Urothelium cell line (cell line): ENCODE results near the gene TEF.
"Not testable (repeated sequence)": the region's sequence is repeated elsewhere in the genome, so short reads cannot be mapped to it uniquely, and the experiment has no call there.

Source experiments
- DNase-seq: peaks from one replicate; pipeline ENCODE4 v3.0.0; 2011; ENCODE audit warnings: low spot score, mixed read lengths
- FAIRE-seq: peaks from 2 replicates; lab custom pipeline; 2011; peaks lifted over from hg19 to GRCh38; lab: Jason Lieb, UNC

The TEF gene

DNA sequence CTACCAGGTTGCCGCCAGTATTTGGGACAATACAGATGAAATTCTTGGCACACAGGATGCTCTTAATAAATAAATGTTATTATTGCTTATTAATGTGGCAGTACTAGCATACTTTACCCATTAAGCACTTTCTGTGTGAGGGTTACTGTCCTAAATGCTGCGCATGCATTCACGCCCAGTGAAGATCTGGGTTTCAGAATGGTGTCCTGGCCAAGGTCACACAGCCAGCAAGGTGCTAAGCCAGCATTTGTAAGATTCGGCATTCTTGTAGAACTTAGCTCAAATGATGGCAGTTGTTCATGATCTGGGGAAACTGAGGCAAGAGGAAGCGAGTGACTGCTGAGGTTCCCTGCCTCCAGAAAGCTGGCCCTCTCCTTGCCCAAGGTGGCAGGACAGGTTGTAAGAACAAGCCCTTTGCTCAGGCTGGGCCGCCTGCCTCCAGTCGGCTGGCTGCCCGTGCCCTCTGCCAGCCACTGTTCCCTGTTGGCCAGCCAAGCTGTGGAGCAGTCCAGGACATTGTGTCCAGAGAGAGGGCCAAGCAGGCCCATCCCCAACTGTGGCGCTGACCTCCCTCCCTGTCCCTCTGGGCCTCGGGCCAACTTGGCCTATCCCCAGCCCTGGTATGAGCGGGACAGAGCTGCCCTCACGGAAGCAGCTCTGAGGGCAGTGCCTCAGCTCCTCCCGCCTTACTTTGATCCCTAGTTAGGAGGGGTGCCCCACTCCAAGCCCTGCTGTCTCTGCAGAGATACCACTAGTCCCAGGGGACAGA is 36.1 kb downstream of the TEF start:
- DNase-seq: no peak
- FAIRE-seq: no peak

- peak; percentile 83 for FAIRE-seq
- no peak for DNase-seq
Measured at GRCh38 chr22:41418717-41419116, 37.0 kb downstream of the TEF start.

- no peak for DNase-seq
- FAIRE-seq: no peak
Measured at GRCh38 chr22:41425660-41426365, 44.1 kb downstream of the TEF start.

DNA sequence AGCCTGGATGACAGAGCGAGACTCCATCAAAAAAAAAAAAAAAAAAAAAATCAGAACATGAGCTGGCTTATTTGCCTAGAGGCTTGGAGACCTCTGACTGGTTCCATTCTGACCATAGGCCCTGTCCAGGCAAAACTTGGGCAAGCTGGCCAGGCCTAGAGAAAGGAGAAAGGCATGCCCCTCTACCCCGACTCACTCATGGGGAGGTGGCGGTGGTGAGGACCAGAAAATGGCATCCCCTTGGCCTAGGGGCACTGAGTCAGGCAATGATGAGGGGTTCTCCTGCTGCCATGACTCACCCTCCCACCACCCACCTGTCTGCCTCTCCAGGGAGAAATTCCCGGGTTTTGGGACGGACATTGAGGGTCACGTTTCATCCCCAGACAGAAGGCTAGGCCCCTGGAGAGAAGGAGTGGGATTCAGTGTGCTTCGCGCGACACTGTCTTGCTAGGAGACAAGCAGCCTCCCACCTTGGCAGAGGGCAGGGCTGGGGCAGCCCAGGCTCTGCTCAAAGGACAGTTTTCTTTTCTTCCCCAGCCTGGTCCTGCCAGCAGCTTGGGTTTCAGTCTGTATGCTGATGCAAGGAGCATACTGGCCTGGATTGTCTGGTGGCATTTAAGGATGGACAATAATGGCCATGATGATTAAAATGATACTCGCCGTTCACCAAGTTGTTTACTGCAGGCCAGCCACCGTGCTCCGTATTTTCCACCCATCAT is 47.6 kb downstream of the TEF start:
- FAIRE-seq: no peak
- DNase-seq: no peak

DNA sequence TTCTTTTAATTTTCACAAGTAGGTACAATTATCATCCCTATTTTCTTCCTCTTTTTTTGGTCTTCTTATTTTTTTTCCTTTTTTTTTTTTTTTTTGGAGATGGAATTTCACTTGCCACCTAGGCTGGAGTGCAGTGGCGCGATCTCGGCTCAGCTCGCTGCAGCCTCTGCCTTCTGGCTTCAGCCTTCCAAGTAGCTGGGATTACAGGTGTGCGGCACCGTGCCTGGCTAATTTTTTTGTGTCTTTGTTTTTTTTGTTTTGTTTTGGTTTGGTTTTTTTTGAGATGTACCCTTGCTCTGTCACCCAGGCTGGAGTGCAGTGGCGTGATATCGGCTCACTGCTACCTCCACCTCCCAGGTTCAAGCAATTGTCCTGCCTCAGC is 48.2 kb downstream of the TEF start:
- no peak for DNase-seq
- no peak for FAIRE-seq

DNA sequence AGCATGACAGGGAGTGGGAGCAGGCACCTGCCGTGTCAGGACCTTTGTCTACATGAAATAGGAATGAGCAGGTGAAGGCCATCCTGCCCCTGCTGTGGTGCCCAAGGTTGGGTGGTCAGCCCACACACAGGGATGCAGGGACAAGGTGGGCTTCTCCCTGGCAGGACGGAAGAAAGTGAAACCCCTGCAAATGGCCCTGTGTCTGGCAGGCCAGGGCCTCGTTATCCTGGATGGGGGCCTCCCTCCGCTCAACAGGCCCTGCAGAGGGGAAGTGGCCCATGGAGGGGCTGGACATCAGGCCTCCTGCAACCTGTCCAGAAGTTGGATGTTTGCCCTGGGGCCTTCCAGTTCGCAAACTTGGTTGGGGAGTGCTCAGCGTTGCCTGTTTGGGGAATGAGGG is 49.9 kb downstream of the TEF start:
- no peak for FAIRE-seq
- DNase-seq: no peak

DNA sequence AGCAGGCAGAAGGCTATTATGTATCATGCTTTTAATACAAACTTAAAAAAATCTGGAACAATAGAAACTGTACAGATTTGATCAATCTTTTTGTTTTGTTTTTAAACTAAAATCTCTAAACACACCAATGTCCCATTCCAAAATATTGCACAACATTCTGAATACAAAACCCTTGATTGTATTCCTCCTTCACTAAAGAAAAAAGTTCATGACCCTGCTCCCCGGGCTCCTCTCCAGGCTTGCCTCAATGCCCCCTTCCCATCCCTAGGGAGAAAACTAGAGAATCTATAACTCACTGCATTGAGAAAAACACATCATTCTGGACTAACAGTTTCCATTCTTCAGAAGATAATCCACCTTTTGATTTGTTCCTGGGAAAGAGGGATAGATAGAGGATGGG is 51.7 kb downstream of the TEF start:
- DNase-seq, FAIRE-seq: not testable (repeated sequence)

DNA sequence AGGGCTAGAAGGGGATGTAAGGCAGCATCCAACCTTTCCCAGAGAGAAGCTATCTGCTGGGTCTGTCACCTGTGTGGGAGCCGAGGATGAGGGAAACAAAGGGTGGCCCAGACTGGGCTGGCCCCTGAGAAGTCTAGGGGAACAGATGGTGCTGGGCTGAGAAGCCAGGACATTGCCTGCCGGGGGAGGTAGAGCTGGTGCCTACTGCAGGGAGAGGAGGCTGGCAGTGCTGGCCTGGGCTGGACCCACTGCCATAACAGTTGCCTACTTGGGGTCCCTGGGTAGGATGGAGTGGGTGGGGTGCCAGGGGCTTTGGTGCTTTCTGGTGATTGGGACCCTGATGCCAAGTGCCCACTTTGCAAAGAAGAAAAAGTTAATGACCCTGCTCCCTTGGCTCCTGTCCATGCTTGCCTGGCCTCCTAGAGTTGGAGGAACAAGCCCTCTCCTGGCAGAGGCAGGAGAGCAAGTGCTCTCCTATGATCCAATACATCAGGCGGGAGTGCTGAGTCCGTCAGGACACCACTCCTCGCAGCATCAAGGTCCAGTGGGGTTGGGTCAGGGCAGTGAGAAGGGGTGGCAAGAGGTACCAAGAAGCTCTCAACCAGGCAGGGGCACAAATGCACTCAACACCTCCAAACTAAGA is 52.7 kb downstream of the TEF start:
- DNase-seq: not testable (repeated sequence)
- FAIRE-seq: peak; percentile 73

DNA sequence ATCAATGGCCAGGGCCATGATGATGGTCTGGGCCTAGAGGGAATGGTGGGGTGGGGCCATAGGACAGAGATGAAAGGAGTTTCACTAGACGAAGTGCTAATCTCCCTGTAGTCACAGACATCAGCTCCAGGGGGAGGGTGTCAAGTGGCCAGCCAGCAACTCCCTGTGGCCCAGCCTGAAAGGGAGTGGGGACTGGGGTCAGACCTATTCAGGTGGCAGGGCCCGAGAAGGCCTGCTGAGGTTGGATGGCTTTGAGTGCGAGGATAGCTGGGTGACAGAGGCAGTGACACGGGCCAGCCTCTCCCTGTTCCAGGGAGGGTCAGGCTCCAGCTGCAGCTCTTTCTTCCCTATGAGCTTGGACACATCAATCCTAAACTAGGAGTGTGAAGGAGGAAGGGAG is 53.8 kb downstream of the TEF start:
- FAIRE-seq (no peak), DNase-seq (no peak)

DNA sequence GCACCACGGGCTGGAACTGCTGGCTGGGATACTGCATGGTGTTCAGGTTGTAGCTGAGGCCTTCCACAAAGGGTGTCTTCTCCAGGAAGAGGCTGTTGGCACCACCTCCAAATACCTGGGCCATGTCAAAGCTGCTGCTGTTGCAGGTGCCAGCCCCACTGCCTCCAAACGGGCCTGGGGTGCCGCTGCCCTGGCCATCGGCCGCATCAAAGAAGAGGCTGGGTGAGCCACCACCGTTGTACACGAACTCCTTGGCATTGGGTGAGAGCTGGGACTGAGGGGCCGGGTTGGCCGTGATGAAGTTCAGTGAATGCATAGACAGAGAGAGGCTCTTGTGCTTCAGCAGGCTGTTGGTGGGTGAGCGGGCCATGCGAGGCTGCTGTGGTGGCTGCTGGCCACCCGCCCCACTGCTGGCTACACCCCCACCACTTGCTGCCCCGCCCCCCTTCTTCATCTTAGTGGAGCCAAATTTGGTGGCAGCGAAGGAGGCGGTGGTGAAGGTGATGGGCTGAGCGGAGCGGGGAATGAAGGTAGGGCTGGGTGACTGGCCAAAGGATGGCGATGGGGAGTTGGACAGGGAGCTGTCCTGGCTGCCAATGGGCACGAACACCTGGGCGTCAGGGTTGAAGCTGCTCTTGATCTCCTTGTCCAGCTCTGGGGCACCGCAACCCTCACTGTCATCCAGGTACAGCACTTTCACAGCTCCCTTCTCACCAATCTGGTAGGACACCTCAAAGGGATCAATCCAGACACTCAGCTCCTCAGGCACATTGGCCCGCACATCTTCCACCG is 54.8 kb downstream of the TEF start:
- FAIRE-seq: no peak
- no peak for DNase-seq

DNA sequence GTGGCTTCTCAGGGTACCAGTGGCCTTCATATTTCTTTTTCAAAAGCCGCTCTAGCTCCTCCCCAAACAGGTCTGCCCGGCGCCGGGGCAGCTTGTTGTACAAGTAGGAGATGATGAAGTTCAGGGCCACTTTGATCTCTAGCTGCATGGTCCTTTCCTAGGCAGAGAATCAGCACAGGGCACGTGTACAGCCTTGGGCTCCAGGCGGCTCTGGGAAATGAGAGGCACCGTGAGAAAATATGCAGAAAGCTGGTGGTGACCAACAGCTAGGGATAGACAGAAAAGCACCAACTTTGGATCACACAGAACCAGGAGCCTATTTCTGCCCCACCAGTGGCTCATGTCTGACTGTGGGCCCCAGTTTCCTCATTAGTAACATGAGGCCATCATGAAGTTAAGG is 55.5 kb downstream of the TEF start:
- DNase-seq (no peak), FAIRE-seq (no peak)

GRCh38 chr22:41440511-41440910 is 58.8 kb downstream of the TEF start:
- not testable (repeated sequence) for FAIRE-seq, DNase-seq

DNA sequence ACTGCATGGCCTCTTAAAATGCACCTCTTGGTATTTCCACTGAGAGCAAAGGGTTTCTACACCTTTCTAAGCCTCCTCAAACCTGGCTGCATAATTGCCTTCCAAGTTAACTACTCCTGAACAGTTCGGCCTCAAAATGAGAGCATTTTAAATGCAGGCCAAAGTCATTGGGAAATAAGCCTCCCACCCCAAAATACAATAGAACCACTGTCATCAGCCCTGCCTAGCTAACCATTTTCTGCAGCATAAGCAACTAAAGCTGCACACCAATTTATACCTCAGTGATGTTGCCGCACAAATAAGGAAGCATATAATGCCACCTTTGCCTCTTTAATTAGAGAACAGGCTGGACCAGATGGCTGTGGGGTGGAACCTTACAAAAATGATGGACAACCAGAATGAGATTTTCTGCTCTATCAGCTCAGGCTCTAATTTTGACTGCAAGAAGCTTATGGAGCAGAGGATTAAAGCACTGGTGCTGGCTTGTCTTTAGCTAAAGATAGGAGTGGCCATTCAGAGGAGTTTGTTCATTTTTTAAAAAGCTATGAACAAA is 60.6 kb downstream of the TEF start:
- FAIRE-seq: no peak
- DNase-seq: no peak

- DNase-seq (peak; percentile 95), FAIRE-seq (peak; percentile 30)
Measured at GRCh38 chr22:41444360-41445128, 62.8 kb downstream of the TEF start.

GRCh38 chr22:41445129-41446056 is 63.7 kb downstream of the TEF start:
- DNase-seq (no peak), FAIRE-seq (no peak)

DNA sequence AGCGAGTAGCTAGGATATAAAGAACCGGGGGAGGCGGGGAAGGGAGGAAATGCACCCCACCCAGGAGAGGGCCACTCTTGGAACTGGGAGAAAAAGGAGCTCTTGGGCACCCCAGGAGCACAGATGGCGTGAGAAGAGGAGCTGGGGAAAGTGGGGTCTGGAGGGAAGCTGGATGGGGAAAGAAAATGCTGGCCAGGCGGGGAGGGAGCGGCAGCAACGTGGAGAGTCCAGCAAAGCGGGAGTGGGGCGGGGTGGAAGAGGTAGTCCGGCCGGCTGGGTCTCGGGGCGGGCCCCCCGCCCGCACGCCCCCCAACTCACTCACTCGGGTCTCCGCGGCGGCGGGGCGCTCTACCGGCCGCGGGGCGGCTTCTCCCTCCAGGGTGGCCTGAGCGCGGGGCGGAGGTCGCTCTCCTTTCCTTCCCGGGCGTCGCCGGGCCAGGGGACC is 64.3 kb downstream of the TEF start:
- FAIRE-seq (no peak), DNase-seq (no peak)

DNA sequence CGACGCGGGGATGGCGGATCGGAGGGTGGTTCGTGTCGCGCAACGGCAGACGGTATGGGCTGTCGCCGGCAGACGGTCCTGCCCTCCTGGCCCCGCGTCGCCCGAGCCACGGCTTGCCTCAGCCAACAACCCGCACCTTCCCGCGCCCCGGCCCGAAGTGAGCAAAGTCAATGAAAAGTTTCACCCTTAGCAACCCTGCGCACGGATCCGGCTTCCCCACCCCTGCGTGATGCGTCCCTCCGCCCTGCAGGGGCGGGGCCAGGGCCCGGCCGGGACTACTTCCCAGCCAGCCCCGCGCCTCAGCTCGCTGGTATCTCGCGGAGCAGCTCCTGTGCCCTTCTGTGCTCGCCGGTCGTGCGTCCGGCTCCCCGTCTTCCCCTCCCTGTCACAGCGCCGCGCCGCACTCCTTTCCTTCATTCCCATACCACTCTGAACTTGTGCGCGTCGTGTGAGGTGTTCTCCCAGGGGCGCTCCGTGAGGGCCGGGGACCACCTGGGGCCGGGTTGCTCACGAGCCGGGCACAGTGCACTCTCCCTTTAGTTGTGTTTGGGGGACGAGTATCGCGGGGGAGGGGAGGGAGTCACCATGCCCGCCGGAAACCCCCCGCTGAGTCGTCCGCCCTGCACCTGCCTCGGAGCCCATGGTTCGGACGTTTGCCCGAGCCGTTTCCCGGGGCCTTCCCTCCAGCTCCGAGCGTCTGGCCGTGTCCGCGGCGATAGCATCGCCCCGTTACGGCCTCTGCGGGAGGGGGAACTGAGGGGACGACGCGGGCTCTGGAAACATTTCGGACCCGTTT is 65.1 kb downstream of the TEF start, which contains the start of gene TOB2:
Gene TOB2 (minus strand): TSS at position 163 of the 796 bp plus-strand sequence. CDS start 9,456 bp downstream, outside the sequence.
- DNase-seq (peak; percentile 89), FAIRE-seq (peak; percentile 90)
